Stomach smooth muscle (tissue), 2 donors: ENCODE results near the gene INPP5B.
"Not testable (repeated sequence)": the region's sequence is repeated elsewhere in the genome, so short reads cannot be mapped to it uniquely, and the experiment has no call there.

Experiments used
- H3K27ac ChIP-seq: one replicate; pipeline ENCODE4 v1.7.0; 2013; ENCODE audit warnings: mild to moderate bottlenecking, low read length, inconsistent platforms
- H3K27me3 ChIP-seq, 2 donors: one replicate each; pipeline ENCODE4 v1.7.0; 2013; ENCODE audit warnings: low read length in 2 of 2; ENCODE audit not compliant: insufficient read depth in 2 of 2, control insufficient read depth in 1 of 2
- H3K36me3 ChIP-seq, 2 donors: one replicate each; pipeline ENCODE4 v1.7.0; 2013; ENCODE audit warnings: low read length in 2 of 2; ENCODE audit not compliant: control insufficient read depth in 2 of 2, insufficient read depth in 2 of 2
- H3K4me1 ChIP-seq: one replicate; pipeline ENCODE4 v1.7.0; 2013; ENCODE audit warnings: low read length; ENCODE audit not compliant: control insufficient read depth, insufficient read depth
- H3K4me3 ChIP-seq, 2 donors: one replicate each; pipeline ENCODE4 v1.7.0; 2013; ENCODE audit warnings: low read length in 2 of 2
- H3K9ac ChIP-seq, 2 donors: one replicate each; pipeline ENCODE4 v1.7.0; 2013; ENCODE audit warnings: low read length in 2 of 2, mild to moderate bottlenecking in 1 of 2
- H3K9me3 ChIP-seq, 2 donors: one replicate each; pipeline ENCODE4 v1.7.0; 2013; ENCODE audit warnings: low read length in 2 of 2; ENCODE audit not compliant: control insufficient read depth in 2 of 2
- donor health status: healthy.
- donor health status: Pancreatic carcinoma.

The INPP5B gene

GRCh38 chr1:37948166-37948565 is 1.3 kb upstream of the INPP5B start:
- Histone ChIP-seq H3K27ac (no peak overlapping the region), H3K9me3 (no peaks in the 10 kb centered on the region), H3K27me3 (no peaks in the 10 kb centered on the region), H3K9ac (no peak overlapping the region), H3K4me1 (peaks cover 14% of the 10 kb centered on the region), H3K36me3 (peaks cover 5 to 10% of the 10 kb centered on the region in 2 donors), H3K4me3 (no peak overlapping the region)

- Histone ChIP-seq H3K9me3 (no peaks in the 10 kb centered on the region), H3K9ac (peak overlapping the region; percentile 95 to 96), H3K27me3 (no peaks in the 10 kb centered on the region), H3K27ac (peak overlapping the region; percentile 86), H3K4me3 (peak overlapping the region; percentile 99 to 100), H3K36me3 (peaks cover 5 to 11% of the 10 kb centered on the region in 2 donors), H3K4me1 (peaks cover 14% of the 10 kb centered on the region)
Measured at GRCh38 chr1:37947364-37947763, 511 bp upstream of the INPP5B start.

DNA sequence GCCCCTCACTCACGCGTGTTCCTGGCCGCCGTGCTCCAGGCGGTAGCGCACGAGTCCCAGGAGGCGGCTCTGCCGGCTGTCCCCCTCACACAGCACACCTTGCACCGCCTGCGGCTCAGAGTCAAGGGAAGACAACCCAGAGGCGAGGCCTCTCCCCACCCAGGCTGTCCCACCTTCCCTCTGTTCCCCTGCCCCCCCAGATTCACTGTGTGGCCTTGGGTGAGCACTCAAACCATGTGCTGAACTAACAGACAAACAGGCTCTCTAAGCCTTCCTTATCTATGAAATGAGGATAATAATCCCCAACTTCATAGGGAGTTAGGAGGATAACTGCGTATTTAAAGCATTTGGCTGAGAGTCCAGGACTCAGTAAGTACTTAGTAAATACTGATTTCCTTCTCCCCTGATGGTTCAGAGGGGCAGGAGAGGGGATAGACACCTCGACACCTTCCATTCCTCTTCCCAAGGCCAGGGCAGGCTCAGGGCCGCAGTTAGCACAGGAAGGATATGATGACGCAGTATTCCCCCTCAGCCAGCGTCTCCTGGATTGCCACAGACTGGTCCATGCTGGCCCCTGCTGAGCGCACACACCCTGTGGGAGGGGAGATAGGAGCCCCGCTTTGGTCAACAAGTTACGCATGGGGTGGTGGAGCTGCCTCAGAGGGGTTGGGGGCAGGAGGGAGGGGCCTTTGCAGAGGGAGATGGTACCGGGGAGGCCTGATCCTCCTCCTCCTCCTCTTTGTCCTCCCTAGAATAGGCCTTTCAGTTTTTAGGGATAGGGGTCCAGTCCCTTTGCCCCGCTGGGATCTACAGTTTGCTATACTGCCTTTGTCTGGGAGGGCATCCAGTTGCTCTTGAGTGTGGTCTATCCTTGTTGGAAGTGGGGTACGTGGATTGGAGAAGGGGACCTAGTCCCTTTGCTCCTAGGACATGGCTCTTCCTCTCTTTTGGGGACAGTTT is 830 bp downstream of the INPP5B start:
- peak overlapping the region; percentile 95 to 96 for H3K9ac ChIP-seq

DNA sequence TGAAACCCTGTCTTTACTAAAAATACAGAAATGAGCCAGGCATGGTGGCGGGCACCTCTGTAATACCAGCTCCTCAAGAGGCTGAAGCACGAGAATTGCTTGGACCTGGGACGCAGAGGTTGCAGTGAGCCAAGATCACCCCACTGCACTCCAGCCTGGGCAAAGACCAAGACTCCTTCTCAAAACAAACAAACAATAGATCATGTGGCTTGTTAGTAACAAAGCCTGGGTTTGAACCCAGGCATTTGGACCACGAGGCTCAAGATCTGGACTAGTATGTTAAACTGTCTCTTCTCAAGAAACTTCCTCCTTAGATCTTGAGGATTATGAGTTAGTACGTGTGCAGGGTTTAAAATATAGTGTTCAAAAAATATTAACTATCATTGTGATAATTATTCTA is 1.6 kb downstream of the INPP5B start:
- peak overlapping the region in 1 of 2 donors; percentile 99 for H3K4me3 ChIP-seq
- peak overlapping the region; percentile 86 for H3K27ac ChIP-seq
- H3K36me3 ChIP-seq: peaks cover 11 to 22% of the 10 kb centered on the region in 2 donors
- peak overlapping the region; percentile 95 to 96 for H3K9ac ChIP-seq
- H3K27me3 ChIP-seq: no peaks in the 10 kb centered on the region
- peaks cover 14% of the 10 kb centered on the region for H3K4me1 ChIP-seq
- H3K9me3 ChIP-seq: no peaks in the 10 kb centered on the region

More for the DNA sequence above, 830 bp downstream of the INPP5B start:
- Histone ChIP-seq H3K27ac (peak overlapping the region; percentile 86), H3K4me1 (peaks cover 14% of the 10 kb centered on the region), H3K36me3 (peaks cover 7 to 15% of the 10 kb centered on the region in 2 donors), H3K9me3 (no peaks in the 10 kb centered on the region), H3K4me3 (peak overlapping the region; percentile 99 to 100), H3K27me3 (no peaks in the 10 kb centered on the region)

DNA sequence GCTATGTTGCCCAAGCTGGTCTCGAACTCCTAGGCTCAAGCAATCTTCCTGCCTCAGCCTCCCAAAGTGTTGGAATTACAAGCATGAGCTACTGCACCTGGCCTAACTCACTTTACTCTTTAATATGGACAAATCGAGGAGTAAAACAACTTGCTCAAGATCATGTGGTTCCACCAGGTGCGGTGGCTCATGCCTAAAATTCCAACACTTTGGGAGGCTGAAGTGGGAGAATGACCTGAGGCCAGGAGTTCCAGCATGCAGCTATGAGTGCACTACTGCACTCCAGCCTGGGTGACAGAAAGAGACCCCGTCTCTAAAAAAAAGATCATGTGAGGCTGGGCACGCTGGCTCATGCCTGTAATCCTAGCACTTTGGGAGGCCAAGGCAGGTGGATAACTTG is 2.0 kb downstream of the INPP5B start:
- Histone ChIP-seq H3K27ac (no peak overlapping the region), H3K27me3 (no peaks in the 10 kb centered on the region), H3K9me3 (no peaks in the 10 kb centered on the region), H3K4me1 (peaks cover 14% of the 10 kb centered on the region), H3K9ac (no peak overlapping the region), H3K4me3 (no peak overlapping the region), H3K36me3 (peaks cover 15 to 25% of the 10 kb centered on the region in 2 donors)

DNA sequence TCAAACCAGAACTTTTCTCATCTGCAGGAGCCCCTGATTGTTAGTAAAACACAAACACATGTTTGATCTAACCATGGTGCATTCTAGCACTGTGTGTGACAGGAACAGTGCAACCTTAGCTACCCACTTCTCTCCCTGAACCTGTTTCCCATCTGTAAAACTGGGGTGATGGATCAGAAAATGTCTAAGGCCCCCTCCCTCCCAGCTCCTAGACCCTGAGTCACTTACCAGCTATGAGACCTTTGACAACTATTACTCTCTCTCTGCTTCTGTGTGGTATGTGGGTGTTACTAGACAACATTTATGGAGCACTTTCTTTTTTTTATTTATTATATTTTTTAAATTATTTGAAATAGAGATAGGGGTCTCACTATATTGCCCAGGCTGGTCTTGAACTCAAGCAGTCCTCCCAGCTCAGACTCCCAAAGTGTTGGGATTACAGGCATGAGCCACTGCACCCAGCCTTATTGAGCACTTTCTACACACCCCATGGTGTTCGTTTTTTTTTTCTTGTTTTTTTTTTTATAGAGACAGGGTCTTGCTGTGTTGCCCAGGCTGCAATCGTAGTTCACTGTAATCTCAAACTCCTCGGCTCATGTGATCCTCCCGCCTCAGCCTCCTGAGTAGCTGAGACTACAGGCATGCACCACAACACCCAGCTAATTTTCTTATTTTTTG is 2.6 kb downstream of the INPP5B start:
- H3K36me3 ChIP-seq: peaks cover 15 to 25% of the 10 kb centered on the region in 2 donors
- no peak overlapping the region for H3K27ac ChIP-seq
- H3K9me3 ChIP-seq: no peaks in the 10 kb centered on the region
- no peaks in the 10 kb centered on the region for H3K27me3 ChIP-seq
- H3K4me1 ChIP-seq: peaks cover 14% of the 10 kb centered on the region
- no peak overlapping the region for H3K4me3 ChIP-seq
- no peak overlapping the region for H3K9ac ChIP-seq

GRCh38 chr1:37940299-37940947 is 6.4 kb downstream of the INPP5B start:
- H3K4me1 ChIP-seq: peaks cover 3% of the 10 kb centered on the region
- peaks cover 15 to 30% of the 10 kb centered on the region in 2 donors for H3K36me3 ChIP-seq
- no peak overlapping the region for H3K27ac ChIP-seq

GRCh38 chr1:37936760-37937159 is 10.1 kb downstream of the INPP5B start:
- H3K27ac ChIP-seq, H3K4me1 ChIP-seq, H3K27me3 ChIP-seq, H3K9me3 ChIP-seq, H3K4me3 ChIP-seq, H3K9ac ChIP-seq: not testable (repeated sequence)
- H3K36me3 ChIP-seq: peaks cover 11 to 26% of the 10 kb centered on the region in 2 donors

More at GRCh38 chr1:37940299-37940947, 6.4 kb downstream of the INPP5B start:
- H3K9me3 ChIP-seq: no peaks in the 10 kb centered on the region
- no peak overlapping the region for H3K9ac ChIP-seq
- H3K4me3 ChIP-seq: no peak overlapping the region
- no peaks in the 10 kb centered on the region for H3K27me3 ChIP-seq

DNA sequence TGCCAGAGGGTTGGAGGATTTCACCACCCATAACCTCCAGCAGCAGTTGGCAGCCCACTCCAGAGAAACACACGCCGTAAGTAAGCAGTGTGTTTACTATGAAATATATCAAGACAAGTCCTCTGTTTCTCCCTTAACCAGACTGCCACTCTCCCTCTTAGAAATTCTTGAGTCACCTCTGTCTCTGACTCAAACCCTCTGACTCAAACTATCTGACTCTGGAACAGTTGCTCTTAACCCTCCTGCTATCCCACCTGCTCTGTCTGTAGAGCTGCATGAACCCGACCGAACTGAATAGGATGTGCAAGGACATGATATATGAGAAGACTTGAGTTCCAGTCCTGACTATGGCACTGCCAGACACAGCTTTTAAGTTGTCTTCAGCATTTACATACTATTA is 14.1 kb downstream of the INPP5B start:
- H3K4me1 ChIP-seq: peaks cover 14% of the 10 kb centered on the region
- peaks cover 0 to 14% of the 10 kb centered on the region in 2 donors for H3K36me3 ChIP-seq
- H3K9ac ChIP-seq: no peak overlapping the region
- no peaks in the 10 kb centered on the region for H3K9me3 ChIP-seq
- H3K27ac ChIP-seq: no peak overlapping the region
- H3K27me3 ChIP-seq: no peaks in the 10 kb centered on the region
- no peak overlapping the region for H3K4me3 ChIP-seq

DNA sequence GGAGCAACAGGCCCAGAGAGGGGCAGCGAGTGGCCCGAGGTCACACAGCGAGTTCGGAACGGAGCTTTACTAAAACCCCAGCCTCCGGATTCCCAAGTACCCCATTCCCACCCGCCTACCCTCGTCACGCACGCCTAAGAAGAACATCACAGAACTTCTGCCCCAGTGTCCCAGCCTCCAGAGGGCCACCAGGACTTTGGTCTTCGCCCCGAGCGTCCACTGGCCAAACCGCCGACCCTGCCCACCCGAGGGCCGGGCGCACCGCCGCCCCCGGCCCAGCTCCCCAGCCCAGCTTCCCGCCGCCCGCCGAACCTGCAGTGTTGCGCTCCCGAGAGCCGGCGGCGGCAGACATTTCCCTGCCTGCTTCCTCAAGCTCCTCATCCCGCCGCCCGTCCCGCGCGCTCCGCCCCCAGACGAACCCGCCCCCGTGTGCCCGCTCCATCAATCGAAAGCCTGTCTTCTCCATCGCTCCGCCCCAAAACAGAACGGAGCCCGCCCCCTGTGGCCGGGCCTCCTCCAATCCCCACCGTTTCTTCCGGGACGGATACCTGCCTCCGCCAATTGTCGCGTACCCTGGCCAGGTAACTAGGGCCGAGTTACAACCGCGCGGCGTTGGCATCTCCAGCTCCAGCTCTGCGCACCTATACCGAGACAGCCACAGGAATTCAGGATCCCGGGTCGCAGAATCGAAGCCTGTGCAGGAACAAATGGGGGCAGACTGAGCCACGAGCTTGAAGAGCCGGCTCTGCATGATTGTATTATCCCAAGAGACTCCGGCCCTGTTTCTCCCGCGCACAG is 15.3 kb downstream of the INPP5B start:
- no peak overlapping the region for H3K27ac ChIP-seq
- peaks cover 14% of the 10 kb centered on the region for H3K4me1 ChIP-seq
- H3K4me3 ChIP-seq: peak overlapping the region; percentile 82 to 84
- H3K9me3 ChIP-seq: no peaks in the 10 kb centered on the region
- H3K36me3 ChIP-seq: peaks cover 0 to 11% of the 10 kb centered on the region in 2 donors
- H3K27me3 ChIP-seq: no peaks in the 10 kb centered on the region
- peak overlapping the region; percentile 62 to 67 for H3K9ac ChIP-seq
